ENCODE measurements around the gene COL28A1. TPM values are rescaled to one million over a fixed set of nuclear protein-coding genes. Genes with fewer than 3 reads are reported as not detected.

Gene COL28A1
- total RNA-seq, 1 experiment from 2014 or later, result 7.3 TPM

DNA sequence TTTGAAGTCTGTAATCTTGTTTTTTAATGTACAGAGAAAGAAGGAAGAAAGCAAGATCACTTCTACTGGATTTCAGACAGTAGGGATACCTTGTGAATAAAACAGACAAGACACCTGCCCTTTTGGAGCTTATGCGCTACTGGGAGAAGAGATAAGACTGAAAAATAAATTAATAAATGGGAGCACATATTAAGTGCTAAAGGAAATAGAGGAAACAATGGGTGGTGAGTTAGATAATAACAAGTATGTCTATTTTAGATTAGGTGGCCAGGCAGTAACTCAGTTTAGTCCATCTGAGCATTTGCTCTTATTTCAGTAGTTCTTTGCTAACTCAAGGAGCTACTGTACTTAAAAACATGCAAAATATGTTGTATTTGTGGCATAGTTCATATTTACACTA is 46.9 kb upstream of the COL28A1 start:
- no peaks in the 10 kb centered on the region for H3K4me1 ChIP-seq
- TF ChIP-seq CTCF (IDR thresholded peaks at IDR 0.05; ENCODE audit: insufficient read depth in 1 of 2, low read depth in 1 of 2, low read length in 1 of 2, severe bottlenecking in 1 of 2, unreplicated experiment in 1 of 2), result no peak
- no peak overlapping the region for H3K4me3 Mint-ChIP-seq (ENCODE audit: unreplicated experiment)
- no peak overlapping the region for H3K27ac Mint-ChIP-seq (ENCODE audit: unreplicated experiment)
- no peaks in the 10 kb centered on the region for H3K36me3 Mint-ChIP-seq (ENCODE audit: insufficient read depth, unreplicated experiment)
- no peak overlapping the region for H3K4me3 ChIP-seq (ENCODE audit: low read depth, low read length)
- no peaks in the 10 kb centered on the region for H3K9me3 Mint-ChIP-seq (ENCODE audit: unreplicated experiment)
- no peaks in the 10 kb centered on the region for H3K4me1 Mint-ChIP-seq (ENCODE audit: low read depth, unreplicated experiment)
- no peaks in the 10 kb centered on the region for H3K27me3 ChIP-seq (replicated peaks; ENCODE audit: control insufficient read depth, insufficient read depth, low read length)
- ChIA-PET CTCF (no interaction called here), POLR2A (no interaction called here)
- intact Hi-C loops (cut with micrococcal nuclease; ENCODE audit: unreplicated experiment), result no loop called here
- no TSS peak for BruUV-seq (replicated peaks)
- no peaks in the 10 kb centered on the region for H3K36me3 ChIP-seq (ENCODE audit: control insufficient read depth, insufficient read depth, low read length)
- H3K27me3 Mint-ChIP-seq (ENCODE audit: insufficient read depth, unreplicated experiment), result no peaks in the 10 kb centered on the region
- H3K9me3 ChIP-seq, result no peaks in the 10 kb centered on the region
- DNase-seq, result no peak

DNA sequence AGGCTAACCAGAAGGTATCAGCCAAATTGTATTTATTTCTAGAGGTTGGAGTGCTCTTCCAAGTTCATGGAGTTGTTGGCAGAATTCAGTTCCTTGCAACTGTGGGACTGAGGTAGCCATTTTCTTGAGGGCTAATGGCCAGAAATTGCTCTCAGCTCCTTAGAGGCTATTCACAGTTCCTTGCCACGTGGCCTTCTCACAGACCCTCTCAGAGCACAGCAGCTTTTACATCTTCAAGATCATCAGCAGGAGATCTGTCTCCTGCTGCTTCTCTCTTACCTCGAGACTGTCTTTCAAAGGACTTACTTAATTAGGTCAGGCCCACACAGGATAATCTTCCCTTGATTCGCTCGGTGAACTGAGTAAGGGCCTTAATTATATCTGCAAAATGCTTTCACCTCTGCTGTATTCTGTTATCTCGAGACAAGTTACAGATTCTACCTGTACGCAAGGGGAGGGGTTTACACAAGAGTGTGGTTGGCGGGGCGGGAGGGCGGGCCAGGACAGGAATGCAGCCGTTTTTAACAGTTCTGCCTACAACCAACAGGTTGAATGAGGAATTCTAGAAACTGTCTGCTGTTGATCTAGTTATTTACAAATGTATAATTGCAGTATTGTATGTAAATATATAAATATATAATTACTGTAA is 46.0 kb upstream of the COL28A1 start:
- Mint-ChIP-seq H3K4me3 (ENCODE audit: unreplicated experiment) (no peak overlapping the region), H3K4me1 (ENCODE audit: low read depth, unreplicated experiment) (no peaks in the 10 kb centered on the region), H3K27ac (ENCODE audit: unreplicated experiment) (no peak overlapping the region), H3K9me3 (ENCODE audit: unreplicated experiment) (no peaks in the 10 kb centered on the region), H3K27me3 (ENCODE audit: insufficient read depth, unreplicated experiment) (no peaks in the 10 kb centered on the region), H3K36me3 (ENCODE audit: insufficient read depth, unreplicated experiment) (no peaks in the 10 kb centered on the region)
- BruUV-seq (replicated peaks), result no TSS peak
- DNase-seq, result no peak
- Histone ChIP-seq H3K36me3 (ENCODE audit: control insufficient read depth, insufficient read depth, low read length) (no peaks in the 10 kb centered on the region), H3K4me3 (ENCODE audit: low read depth, low read length) (no peak overlapping the region), H3K9me3 (no peaks in the 10 kb centered on the region), H3K27me3 (replicated peaks; ENCODE audit: control insufficient read depth, insufficient read depth, low read length) (no peaks in the 10 kb centered on the region), H3K4me1 (no peaks in the 10 kb centered on the region)
- ChIA-PET POLR2A (no interaction called here), CTCF (no interaction called here)
- TF ChIP-seq CTCF (IDR thresholded peaks at IDR 0.05; ENCODE audit: insufficient read depth in 1 of 2, low read depth in 1 of 2, low read length in 1 of 2, severe bottlenecking in 1 of 2, unreplicated experiment in 1 of 2), result no peak
- intact Hi-C loops (cut with micrococcal nuclease; ENCODE audit: unreplicated experiment), result no loop called here

GRCh38 chr7:7579638-7580037 is 44.0 kb upstream of the COL28A1 start:
- H3K27me3 Mint-ChIP-seq (ENCODE audit: insufficient read depth, unreplicated experiment), result no peaks in the 10 kb centered on the region
- BruUV-seq (replicated peaks), result no TSS peak
- no peak for TF ChIP-seq CTCF (IDR thresholded peaks at IDR 0.05; ENCODE audit: insufficient read depth in 1 of 2, low read depth in 1 of 2, low read length in 1 of 2, severe bottlenecking in 1 of 2, unreplicated experiment in 1 of 2)
- H3K4me3 ChIP-seq (ENCODE audit: low read depth, low read length), result no peak overlapping the region
- ChIA-PET CTCF (no interaction called here), POLR2A (no interaction called here)
- no peaks in the 10 kb centered on the region for H3K36me3 ChIP-seq (ENCODE audit: control insufficient read depth, insufficient read depth, low read length)
- H3K27ac Mint-ChIP-seq (ENCODE audit: unreplicated experiment), result no peak overlapping the region
- no peaks in the 10 kb centered on the region for H3K36me3 Mint-ChIP-seq (ENCODE audit: insufficient read depth, unreplicated experiment)
- DNase-seq, result no peak
- intact Hi-C loops (cut with micrococcal nuclease; ENCODE audit: unreplicated experiment), result no loop called here
- no peaks in the 10 kb centered on the region for H3K9me3 Mint-ChIP-seq (ENCODE audit: unreplicated experiment)
- no peaks in the 10 kb centered on the region for H3K9me3 ChIP-seq
- H3K4me1 Mint-ChIP-seq (ENCODE audit: low read depth, unreplicated experiment), result no peaks in the 10 kb centered on the region
- H3K4me3 Mint-ChIP-seq (ENCODE audit: unreplicated experiment), result no peak overlapping the region
- H3K4me1 ChIP-seq, result no peaks in the 10 kb centered on the region
- H3K27me3 ChIP-seq (replicated peaks; ENCODE audit: control insufficient read depth, insufficient read depth, low read length), result no peaks in the 10 kb centered on the region
